ENCODE data around the gene PCED1B.

- no peak for TF ChIP-seq MAX (IDR thresholded peaks at IDR 0.05)
- no peak for TF ChIP-seq EP300 (IDR thresholded peaks at IDR 0.05; ENCODE audit: borderline replicate concordance)
- no peak for TF ChIP-seq TCF12 (IDR thresholded peaks at IDR 0.05; ENCODE audit: low read depth)
- TF ChIP-seq YY1 (IDR thresholded peaks at IDR 0.05; ENCODE audit: low read depth) = no peak
- TF ChIP-seq TEAD4 (IDR thresholded peaks at IDR 0.05) = no peak
- TF ChIP-seq RAD21 (IDR thresholded peaks at IDR 0.05; ENCODE audit: low read depth) = no peak
- TF ChIP-seq REST (IDR thresholded peaks at IDR 0.05; ENCODE audit: low read depth) = no peak
Measured at GRCh38 chr12:47192051-47192450, 112.6 kb downstream of the PCED1B start.
